ENCODE results near the gene TLR9. TPM values are rescaled to one million over a fixed set of nuclear protein-coding genes. Genes with fewer than 3 reads are reported as not detected.

The TLR9 gene
- total RNA-seq, 1 experiment from 2014 or later = not detected

DNA sequence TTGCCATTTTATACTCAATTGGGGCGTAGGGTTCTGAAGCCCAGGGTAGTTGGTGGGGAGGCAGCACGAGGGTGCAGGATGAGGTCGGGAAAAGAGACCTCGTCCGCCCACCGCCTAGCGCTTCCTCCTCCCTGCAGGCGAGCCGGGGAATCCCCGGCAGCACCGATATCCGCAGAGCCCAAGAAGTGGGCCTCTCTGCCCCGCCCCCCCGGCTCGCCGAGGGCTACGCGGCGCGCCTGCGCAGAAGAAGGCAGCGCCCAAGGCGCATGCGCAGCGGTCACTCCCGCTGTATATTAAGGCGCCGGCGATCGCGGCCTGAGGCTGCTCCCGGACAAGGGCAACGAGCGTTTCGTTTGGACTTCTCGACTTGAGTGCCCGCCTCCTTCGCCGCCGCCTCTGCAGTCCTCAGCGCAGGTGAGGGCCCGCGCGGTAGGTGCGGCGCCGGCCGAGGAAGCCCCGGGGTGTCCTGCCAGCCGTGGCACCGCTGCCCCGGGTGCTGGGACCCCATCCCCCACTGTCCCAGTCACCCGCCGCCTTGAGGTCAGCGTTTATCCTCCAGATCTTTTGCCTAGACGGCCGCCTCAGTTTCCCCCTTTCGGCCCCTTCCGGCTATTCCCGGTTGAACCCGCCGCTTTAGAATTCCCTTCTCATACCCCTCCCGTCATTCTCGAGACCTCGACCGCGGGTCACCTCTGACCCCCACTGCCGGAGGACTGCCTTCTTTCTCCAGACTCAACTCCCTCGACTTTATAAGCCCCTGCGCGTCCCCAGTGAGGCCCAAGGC, 27.4 kb downstream of the TLR9 start, which contains the start of gene ALAS1 (continued):
- TF ChIP-seq USF1 (CRISPR knock-in tag; IDR thresholded peaks at IDR 0.05) (peak; percentile 26; the same call in 1 of the 2 replicates), KAT7 (CRISPR knock-in tag; IDR thresholded peaks at IDR 0.05; ENCODE audit: borderline replicate concordance) (no peak; the same call in 1 of the 2 replicates), ZNF138 (CRISPR knock-in tag; conservative IDR thresholded peaks at IDR 0.05) (no peak), ZNF232 (CRISPR knock-in tag; IDR thresholded peaks at IDR 0.05) (no peak), ZNF671 (CRISPR knock-in tag; IDR thresholded peaks at IDR 0.05) (no peak), ZNF423 (CRISPR knock-in tag; IDR thresholded peaks at IDR 0.05) (no peak), JUN (CRISPR knock-in tag; IDR thresholded peaks at IDR 0.05) (no peak), PRRX2 (CRISPR knock-in tag; IDR thresholded peaks at IDR 0.05) (no peak), ZNF219 (CRISPR knock-in tag; IDR thresholded peaks at IDR 0.05; ENCODE audit: borderline replicate concordance) (no peak), ZNF532 (CRISPR knock-in tag; IDR thresholded peaks at IDR 0.05; ENCODE audit: borderline replicate concordance) (no peak), ATF1 (CRISPR knock-in tag; IDR thresholded peaks at IDR 0.05) (no peak), NR3C1 (CRISPR knock-in tag; conservative IDR thresholded peaks at IDR 0.05; ENCODE audit: low read depth) (no peak), CTCF (IDR thresholded peaks at IDR 0.05) (no peak), ARID4B (CRISPR knock-in tag; IDR thresholded peaks at IDR 0.05; ENCODE audit: borderline replicate concordance) (peak; percentile 70; the same call in 1 of the 2 replicates), NFATC4 (CRISPR knock-in tag; IDR thresholded peaks at IDR 0.05) (no peak), SP1 (CRISPR knock-in tag; conservative IDR thresholded peaks at IDR 0.05) (no peak; the same call in 1 of the 2 replicates), AFF4 (CRISPR knock-in tag; IDR thresholded peaks at IDR 0.05; ENCODE audit: borderline replicate concordance) (no peak), RELA (CRISPR knock-in tag; IDR thresholded peaks at IDR 0.05; ENCODE audit: borderline replicate concordance) (no peak)
- TF ChIP-seq, protein P1, sequence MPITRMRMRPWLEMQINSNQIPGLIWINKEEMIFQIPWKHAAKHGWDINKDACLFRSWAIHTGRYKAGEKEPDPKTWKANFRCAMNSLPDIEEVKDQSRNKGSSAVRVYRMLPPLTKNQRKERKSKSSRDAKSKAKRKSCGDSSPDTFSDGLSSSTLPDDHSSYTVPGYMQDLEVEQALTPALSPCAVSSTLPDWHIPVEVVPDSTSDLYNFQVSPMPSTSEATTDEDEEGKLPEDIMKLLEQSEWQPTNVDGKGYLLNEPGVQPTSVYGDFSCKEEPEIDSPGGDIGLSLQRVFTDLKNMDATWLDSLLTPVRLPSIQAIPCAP (CRISPR knock-in tag; IDR thresholded peaks at IDR 0.05) = peak; percentile 68
- TF ChIP-seq, protein P2, sequence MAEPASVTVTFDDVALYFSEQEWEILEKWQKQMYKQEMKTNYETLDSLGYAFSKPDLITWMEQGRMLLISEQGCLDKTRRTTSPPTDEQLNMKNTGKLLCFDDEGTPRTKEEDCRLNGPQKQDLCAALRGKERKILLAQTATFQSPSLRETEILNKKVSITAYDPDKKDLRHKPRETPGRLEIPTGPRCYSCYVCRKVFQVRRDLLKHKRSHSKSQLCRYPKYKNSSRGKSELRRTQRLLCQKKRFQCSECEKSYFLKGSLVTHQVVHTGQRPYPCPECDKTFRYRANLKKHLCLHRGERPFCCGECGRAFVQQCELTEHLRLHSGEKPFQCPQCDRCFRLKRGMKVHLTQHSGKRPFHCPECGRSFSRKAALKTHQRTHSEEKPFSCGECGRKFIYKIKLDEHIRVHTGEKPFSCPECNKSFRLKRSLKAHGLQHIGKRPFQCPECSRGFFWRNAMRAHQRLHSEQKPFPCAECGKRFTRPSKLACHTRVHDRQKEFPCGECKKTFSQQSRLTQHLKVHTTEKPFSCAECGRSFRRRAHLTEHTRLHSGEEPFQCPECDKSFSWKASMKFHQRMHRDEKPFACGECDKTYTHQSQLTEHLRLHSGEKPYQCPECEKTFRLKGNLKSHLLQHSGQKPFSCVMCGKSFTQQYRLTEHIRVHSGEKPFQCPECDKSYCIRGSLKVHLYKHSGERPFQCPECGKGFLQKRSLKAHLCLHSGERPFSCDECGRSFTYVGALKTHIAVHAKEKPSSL (CRISPR knock-in tag; conservative IDR thresholded peaks at IDR 0.05) = no peak
